Keratinocyte (primary cell): ENCODE results near the gene BRINP1. TPM values are rescaled to one million over a fixed set of nuclear protein-coding genes. Genes with fewer than 3 reads are reported as not detected.

Source experiments
- DNase-seq: peaks from one replicate; pipeline ENCODE4 v3.0.0-alpha.2; 2011; ENCODE audit warnings: low read depth, missing footprints, low spot score
- FAIRE-seq: peaks from 2 replicates; lab custom pipeline; 2011; peaks lifted over from hg19 to GRCh38; lab: Jason Lieb, UNC
- H2AFZ ChIP-seq: 2 replicates; pipeline ENCODE4 v1.6.0; 2012; ENCODE audit warnings: low read length, control low read depth, inconsistent platforms; ENCODE audit not compliant: control insufficient read depth
- H3K27ac ChIP-seq: 2 replicates; pipeline ENCODE4 v1.5.1; 2011; ENCODE audit warnings: low read length; ENCODE audit not compliant: control insufficient read depth, insufficient read depth
- H3K27me3 ChIP-seq: 3 replicates; pipeline ENCODE4 v1.6.0; 2011; ENCODE audit warnings: low read length; ENCODE audit not compliant: control insufficient read depth, insufficient read depth; ENCODE audit errors: extremely low read depth
- H3K36me3 ChIP-seq, 2 experiments: 2 replicates in 1 of 2; 3 replicates in 1 of 2; pipeline ENCODE4 v1.5.1; 2011; ENCODE audit warnings: low read length in 2 of 2, mild to moderate bottlenecking in 1 of 2; ENCODE audit not compliant: control insufficient read depth in 2 of 2, insufficient read depth in 2 of 2; ENCODE audit errors: extremely low read depth in 1 of 2
- H3K4me1 ChIP-seq: 3 replicates; pipeline ENCODE4 v1.5.1; 2011; ENCODE audit warnings: low read length; ENCODE audit not compliant: control insufficient read depth, insufficient read depth; ENCODE audit errors: extremely low read depth
- H3K4me2 ChIP-seq: 3 replicates; pipeline ENCODE4 v1.6.0; 2011; ENCODE audit warnings: low read depth, low read length; ENCODE audit not compliant: control insufficient read depth, insufficient read depth; ENCODE audit errors: extremely low read depth
- H3K4me3 ChIP-seq, 3 experiments: fragments of 200-600 bp in 1 of 3; sonication (generic) in 1 of 3; 2 replicates in 2 of 3; 3 replicates in 1 of 3; pipeline ENCODE4 v1.5.1; 2011 to 2016; ENCODE audit warnings: low read length in 3 of 3, mild to moderate bottlenecking in 3 of 3, control low read depth in 2 of 3, inconsistent platforms in 1 of 3, low read depth in 1 of 3, mixed read lengths in 1 of 3, mixed run types in 1 of 3, moderate library complexity in 1 of 3; ENCODE audit not compliant: control insufficient read depth in 2 of 3, insufficient read depth in 2 of 3; ENCODE audit errors: extremely low read depth in 1 of 3
- H3K79me2 ChIP-seq: 2 replicates; pipeline ENCODE4 v1.6.0; 2012; ENCODE audit warnings: low read length; ENCODE audit not compliant: control insufficient read depth, insufficient read depth
- H3K9ac ChIP-seq: 3 replicates; pipeline ENCODE4 v1.6.0; 2011; ENCODE audit warnings: low read length; ENCODE audit not compliant: control insufficient read depth, insufficient read depth; ENCODE audit errors: extremely low read depth
- H3K9me1 ChIP-seq: 3 replicates; pipeline ENCODE4 v1.6.0; 2011; ENCODE audit warnings: low read length; ENCODE audit not compliant: control insufficient read depth, insufficient read depth; ENCODE audit errors: extremely low read depth
- H3K9me3 ChIP-seq: 2 replicates; pipeline ENCODE4 v1.5.1; 2012; ENCODE audit warnings: low read depth, low read length; ENCODE audit not compliant: control insufficient read depth
- H4K20me1 ChIP-seq: 3 replicates; pipeline ENCODE4 v1.6.0; 2011; ENCODE audit warnings: low read length; ENCODE audit not compliant: control insufficient read depth, insufficient read depth; ENCODE audit errors: extremely low read depth
- EZH2 ChIP-seq: IDR thresholded peaks from one replicate; pipeline ENCODE4 v1.6.1; 2012; ENCODE audit warnings: inconsistent platforms, mild to moderate bottlenecking, low read length, moderate library complexity
- dilution Hi-C: fragments of 300-500 bp; cut with MboI; formaldehyde crosslinking; loops from one replicate; pipeline ENCODE4 v1.7.0; 2020; ENCODE audit warnings: low sequenced_read_pairs; ENCODE audit not compliant: extremely low pct_ligation_motif_present
- polyA plus RNA-seq, 5 experiments: library from polyadenylated mRNA; depleted of rRNA in 3 of 5; stranded (reverse) in 3 of 5; stranded (forward) in 1 of 5; unstranded in 1 of 5; fragments of >200 nt; gene quantifications; 1 replicate in 1 of 5; 2 replicates in 3 of 5; 3 replicates in 1 of 5; pipeline versions ENCODE4 v1.2.1 to v1.2.3, GENCODE V29; 2011 to 2012; ENCODE audit warnings: missing spikeins in 2 of 5, low read depth in 1 of 5, low replicate concordance in 1 of 5
- TF ChIP-seq, protein P1 (sequence below), 3 experiments: IDR thresholded peaks in 1 of 3; conservative IDR thresholded peaks in 1 of 3; optimal IDR thresholded peaks in 1 of 3; 2 replicates in 2 of 3; 3 replicates in 1 of 3; pipeline versions ENCODE3 to v1.5.1; 2011; ENCODE audit warnings: low read length in 3 of 3, mild to moderate bottlenecking in 3 of 3, moderate library complexity in 2 of 3, control low read depth in 1 of 3, inconsistent platforms in 1 of 3; ENCODE audit not compliant: insufficient read depth in 2 of 3; ENCODE audit errors: extremely low read depth in 1 of 3

BRINP1 gene
- polyA plus RNA-seq, 1 donor (not counting 4 experiments of a cell fraction or from before 2014, with no cell fraction given): 0.63 TPM

DNA sequence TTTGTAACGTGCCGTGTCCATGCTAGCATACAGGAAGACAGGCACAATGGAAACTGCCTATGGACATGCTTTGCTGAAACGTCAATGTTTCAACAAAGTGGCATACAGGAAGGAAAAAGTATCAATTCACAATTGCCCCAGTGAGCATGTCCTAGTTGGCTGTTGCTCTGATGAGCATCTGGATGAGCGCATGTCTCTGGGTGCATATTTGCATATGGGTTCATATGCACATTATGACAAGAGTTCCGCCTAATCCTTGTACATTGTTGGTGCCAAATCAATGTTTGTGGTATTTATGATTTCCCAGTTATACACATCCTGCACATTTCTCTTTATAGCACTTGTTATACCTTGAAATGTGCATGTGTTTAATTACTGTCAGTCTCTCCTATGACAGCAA is 58.5 kb downstream of the BRINP1 start:
- no peak overlapping the region for H2AFZ ChIP-seq
- H3K9ac ChIP-seq: no peak overlapping the region
- H3K27me3 ChIP-seq: no peaks in the 10 kb centered on the region
- H3K36me3 ChIP-seq: no peaks in the 10 kb centered on the region
- H3K27ac ChIP-seq: no peak overlapping the region
- TF ChIP-seq, protein P1, sequence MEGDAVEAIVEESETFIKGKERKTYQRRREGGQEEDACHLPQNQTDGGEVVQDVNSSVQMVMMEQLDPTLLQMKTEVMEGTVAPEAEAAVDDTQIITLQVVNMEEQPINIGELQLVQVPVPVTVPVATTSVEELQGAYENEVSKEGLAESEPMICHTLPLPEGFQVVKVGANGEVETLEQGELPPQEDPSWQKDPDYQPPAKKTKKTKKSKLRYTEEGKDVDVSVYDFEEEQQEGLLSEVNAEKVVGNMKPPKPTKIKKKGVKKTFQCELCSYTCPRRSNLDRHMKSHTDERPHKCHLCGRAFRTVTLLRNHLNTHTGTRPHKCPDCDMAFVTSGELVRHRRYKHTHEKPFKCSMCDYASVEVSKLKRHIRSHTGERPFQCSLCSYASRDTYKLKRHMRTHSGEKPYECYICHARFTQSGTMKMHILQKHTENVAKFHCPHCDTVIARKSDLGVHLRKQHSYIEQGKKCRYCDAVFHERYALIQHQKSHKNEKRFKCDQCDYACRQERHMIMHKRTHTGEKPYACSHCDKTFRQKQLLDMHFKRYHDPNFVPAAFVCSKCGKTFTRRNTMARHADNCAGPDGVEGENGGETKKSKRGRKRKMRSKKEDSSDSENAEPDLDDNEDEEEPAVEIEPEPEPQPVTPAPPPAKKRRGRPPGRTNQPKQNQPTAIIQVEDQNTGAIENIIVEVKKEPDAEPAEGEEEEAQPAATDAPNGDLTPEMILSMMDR (optimal IDR thresholded peaks at IDR 0.05 in 1 of 3, IDR thresholded peaks at IDR 0.05 in 1 of 3, conservative IDR thresholded peaks at IDR 0.05 in 1 of 3; ENCODE audit: extremely low read depth in 1 of 3, insufficient read depth in 2 of 3, low read length in 3 of 3): no peak
- no peak for TF ChIP-seq EZH2
- H3K79me2 ChIP-seq: no peaks in the 10 kb centered on the region
- FAIRE-seq (no peak), DNase-seq (no peak)
- no peaks in the 10 kb centered on the region for H3K9me1 ChIP-seq
- no peaks in the 10 kb centered on the region for H3K4me1 ChIP-seq
- H3K4me3 ChIP-seq: no peak overlapping the region
- H4K20me1 ChIP-seq: no peaks in the 10 kb centered on the region
- dilution Hi-C loops: no loop called here
- H3K4me2 ChIP-seq: no peak overlapping the region
- no peaks in the 10 kb centered on the region for H3K9me3 ChIP-seq

DNA sequence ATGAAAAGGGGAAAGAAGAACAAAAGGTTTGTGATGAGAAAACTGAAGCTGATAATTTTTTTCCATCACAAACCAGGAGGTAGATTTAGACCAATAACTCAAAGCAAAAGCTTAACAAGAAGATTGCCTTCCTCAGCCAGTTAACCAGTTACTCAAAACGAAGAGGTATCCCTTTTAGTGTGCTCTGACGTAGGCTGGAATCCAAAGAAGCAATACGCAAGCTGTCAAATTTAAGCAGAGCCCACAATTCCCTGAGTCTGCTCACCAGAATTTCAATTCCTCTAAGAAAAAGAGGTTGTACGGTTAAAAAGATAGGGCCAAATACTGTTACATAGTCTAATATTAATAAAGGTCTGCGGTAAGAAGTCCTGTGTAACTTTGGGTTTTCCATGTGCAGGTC is 61.8 kb downstream of the BRINP1 start:
- dilution Hi-C loops: no loop called here
- H3K9me3 ChIP-seq: no peaks in the 10 kb centered on the region
- H3K36me3 ChIP-seq: no peaks in the 10 kb centered on the region
- FAIRE-seq: no peak
- no peak overlapping the region for H3K4me3 ChIP-seq
- H4K20me1 ChIP-seq: no peaks in the 10 kb centered on the region
- H3K27me3 ChIP-seq: no peaks in the 10 kb centered on the region
- H3K27ac ChIP-seq: no peak overlapping the region
- TF ChIP-seq EZH2: no peak
- TF ChIP-seq, protein P1 (optimal IDR thresholded peaks at IDR 0.05 in 1 of 3, IDR thresholded peaks at IDR 0.05 in 1 of 3, conservative IDR thresholded peaks at IDR 0.05 in 1 of 3; ENCODE audit: extremely low read depth in 1 of 3, insufficient read depth in 2 of 3, low read length in 3 of 3): no peak
- H3K4me1 ChIP-seq: no peaks in the 10 kb centered on the region
- no peak for DNase-seq
- no peak overlapping the region for H3K4me2 ChIP-seq
- no peaks in the 10 kb centered on the region for H3K79me2 ChIP-seq
- no peak overlapping the region for H3K9ac ChIP-seq
- H2AFZ ChIP-seq: no peak overlapping the region
- H3K9me1 ChIP-seq: no peaks in the 10 kb centered on the region
